HG02840 (cell line): ENCODE data around the gene ARHGAP1.
"Not testable (repeated sequence)": the region's sequence is repeated elsewhere in the genome, so short reads cannot be mapped to it uniquely, and the experiment has no call there.

Source experiments
- ATAC-seq: cut with Tn5 transposase; IDR thresholded peaks from one replicate; pipeline ENCODE4 v1.9.1; 2021; ENCODE audit warnings: mild to moderate bottlenecking, moderate library complexity, moderate number of reproducible peaks; ENCODE audit not compliant: unreplicated experiment, low FRiP score

Gene ARHGAP1

DNA sequence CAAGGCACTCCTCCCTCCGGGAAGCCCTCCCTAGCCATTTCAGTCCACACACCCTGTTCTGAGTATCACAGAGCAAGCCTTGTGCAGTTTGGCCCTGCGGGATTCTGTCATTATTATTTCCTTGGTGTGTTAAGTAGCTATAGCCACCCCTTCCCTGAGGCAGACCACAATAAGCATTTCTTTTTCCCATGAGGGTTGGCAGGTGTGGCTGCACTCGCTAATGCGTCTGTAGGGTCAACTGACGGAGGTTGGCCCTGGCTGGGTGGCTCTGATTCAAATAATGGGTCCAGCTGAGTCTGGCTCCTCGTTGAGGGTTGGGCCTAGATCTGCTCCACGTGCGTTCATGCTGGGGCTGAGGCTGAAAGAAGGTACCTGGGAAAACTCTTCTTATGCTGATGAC is 23.7 kb upstream of the ARHGAP1 start:
- no peak for ATAC-seq

DNA sequence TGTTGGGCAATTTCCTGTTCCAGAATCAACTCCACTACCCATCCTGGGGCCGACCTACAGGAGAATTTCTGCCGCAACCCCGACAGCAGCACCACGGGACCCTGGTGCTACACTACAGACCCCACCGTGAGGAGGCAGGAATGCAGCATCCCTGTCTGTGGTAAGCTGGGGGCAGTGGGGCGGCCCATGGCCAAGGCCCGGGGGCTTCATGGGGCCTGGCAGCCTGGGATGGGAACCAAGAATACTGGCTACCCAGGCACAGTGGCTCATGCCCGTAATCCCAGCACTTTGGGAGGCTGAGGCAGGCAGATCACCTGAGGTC is 22.9 kb upstream of the ARHGAP1 start:
- no peak for ATAC-seq

DNA sequence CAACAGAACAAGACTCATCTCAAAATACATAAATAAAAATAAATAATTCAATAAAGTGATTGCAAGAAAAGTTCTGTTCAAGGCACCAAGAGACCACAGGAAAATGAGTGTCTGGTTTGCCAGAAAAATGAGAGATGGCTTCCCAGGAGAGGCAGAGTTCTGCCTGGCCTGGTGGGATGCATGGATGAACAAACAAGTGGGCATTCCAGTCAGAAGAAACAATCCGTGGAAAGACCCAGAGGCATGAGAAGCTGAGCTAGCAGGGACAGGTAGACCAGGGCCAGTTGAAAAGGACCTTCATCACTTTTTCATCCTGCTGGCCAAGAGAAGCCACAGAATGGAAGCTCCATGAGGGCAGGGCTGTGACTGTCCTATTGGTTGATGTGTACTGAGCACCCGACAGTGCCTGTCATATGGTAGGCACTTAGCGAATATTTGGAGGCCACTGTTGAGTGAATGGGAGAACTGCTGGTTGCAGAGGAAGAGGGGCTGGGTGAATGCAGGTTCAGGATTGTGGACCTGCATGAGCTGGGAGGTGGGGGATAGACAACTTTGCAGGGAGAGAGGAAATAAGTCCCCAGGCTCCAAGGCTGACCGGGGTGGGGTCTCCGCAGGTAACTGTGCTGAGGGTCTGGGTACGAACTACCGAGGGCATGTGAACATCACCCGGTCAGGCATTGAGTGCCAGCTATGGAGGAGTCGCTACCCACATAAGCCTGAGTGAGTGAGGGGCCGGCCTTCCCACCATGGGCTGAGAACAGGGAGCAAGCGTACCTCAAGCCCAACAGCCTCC is 22.3 kb upstream of the ARHGAP1 start:
- ATAC-seq: no peak

DNA sequence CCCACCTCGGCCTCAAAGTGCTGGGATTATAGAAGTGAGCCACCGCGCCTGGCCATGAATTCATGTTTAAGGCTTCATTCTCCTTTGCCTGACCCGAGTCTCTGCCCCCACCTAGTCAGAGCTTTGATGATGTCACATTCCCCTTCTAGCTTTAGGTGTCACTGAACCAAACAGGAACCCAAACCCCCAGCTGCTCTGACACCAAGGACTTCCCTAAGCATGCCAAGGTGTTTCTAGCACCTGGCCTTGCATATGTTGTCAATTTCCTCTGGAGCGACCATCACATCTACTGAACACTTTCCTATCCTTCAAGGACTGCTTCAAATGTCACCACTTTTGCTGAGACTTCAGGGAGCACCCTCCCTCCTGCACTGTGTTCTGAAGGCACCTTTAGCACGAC is 20.9 kb upstream of the ARHGAP1 start:
- no peak for ATAC-seq

DNA sequence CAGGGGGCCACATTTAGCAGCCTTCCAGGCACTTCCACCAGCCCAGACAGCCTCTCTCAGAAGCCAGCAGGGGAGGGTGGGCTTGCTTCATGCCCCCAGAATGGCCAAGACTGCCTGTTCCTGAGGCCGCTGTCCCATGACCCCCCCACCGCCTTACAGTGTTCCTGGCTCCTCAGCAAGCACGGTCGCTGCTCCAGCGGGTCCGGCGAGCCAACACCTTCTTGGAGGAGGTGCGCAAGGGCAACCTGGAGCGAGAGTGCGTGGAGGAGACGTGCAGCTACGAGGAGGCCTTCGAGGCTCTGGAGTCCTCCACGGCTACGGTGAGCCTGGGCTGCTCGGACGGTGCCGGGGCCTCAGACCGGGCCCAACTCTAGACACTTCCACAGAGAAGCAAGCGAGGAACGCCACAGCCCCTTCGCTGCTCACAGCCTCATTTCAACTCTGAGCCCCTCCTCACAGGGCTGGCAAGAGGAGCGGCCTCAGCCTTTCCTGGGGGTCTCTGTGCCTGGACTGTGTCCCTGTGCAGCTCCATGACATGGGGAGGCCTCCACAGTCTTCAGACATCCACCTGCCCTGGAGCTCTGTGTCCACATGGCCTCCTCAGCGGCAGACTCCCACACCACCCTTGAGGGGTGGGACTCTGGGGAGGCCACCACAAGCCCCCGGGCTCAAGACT is 19.3 kb upstream of the ARHGAP1 start:
- ATAC-seq: no peak

DNA sequence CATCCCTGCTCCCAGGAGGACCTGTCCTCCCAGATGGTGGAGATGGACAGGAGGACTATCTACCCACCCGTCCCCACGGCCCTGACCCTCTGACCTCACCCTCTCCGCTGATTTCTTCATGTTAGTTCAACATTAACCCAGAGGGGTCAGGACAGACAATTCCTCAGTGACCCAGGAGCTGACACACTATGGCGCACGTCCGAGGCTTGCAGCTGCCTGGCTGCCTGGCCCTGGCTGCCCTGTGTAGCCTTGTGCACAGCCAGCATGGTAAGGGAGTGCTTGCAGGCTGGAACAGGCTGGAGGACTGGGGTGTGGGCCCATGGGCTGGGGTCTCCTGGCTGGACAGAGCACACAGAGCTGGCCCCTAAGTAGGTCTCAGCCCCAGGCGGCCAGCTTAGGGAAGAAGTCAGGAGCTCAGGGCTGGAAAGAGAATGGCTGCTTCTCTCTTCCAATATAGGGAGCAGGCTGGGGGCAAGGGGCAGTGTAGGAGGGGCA is 18.7 kb upstream of the ARHGAP1 start, which contains the start of gene F2:
TSS of gene F2 (plus strand) at position 166 of the 495 bp plus-strand sequence. CDS start at position 189, 23 bp downstream.
- no peak for ATAC-seq

DNA sequence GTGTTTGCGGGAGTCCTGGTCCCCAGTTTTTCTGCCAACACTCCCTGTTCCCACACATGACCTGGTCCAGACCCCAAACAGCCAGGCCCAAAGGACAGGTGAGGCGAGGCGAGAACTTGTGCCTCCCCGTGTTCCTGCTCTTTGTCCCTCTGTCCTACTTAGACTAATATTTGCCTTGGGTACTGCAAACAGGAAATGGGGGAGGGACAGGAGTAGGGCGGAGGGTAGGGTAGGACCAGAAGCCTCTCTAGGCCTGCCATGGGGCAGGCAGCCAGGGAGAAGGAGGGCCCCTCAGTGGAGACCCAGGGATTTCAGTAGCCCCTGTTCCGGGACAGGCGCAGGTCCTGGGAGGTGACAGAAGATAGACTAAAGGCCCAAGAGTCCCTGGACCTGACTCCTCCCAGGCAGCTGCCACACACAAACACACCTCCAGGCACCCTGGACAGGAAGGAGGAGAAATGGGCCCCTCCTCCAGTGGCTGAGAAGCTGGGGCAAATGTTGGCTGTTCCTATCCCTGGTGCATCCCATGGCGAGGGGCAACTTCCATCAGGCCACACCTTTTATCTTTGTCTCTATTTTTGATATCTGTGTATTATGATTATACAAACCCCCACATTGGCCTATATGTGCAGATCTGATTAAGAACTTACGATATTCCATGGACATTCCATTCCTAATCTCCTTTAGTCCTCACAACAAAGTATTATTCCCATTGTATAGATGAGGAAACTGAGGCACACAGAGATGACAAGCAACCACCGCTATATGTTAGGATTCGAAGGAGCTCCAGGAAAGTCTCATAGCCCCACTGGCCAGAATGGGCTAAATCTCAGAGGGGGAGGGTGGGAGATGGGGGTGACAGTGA is 18.0 kb upstream of the ARHGAP1 start:
- ATAC-seq: no peak

DNA sequence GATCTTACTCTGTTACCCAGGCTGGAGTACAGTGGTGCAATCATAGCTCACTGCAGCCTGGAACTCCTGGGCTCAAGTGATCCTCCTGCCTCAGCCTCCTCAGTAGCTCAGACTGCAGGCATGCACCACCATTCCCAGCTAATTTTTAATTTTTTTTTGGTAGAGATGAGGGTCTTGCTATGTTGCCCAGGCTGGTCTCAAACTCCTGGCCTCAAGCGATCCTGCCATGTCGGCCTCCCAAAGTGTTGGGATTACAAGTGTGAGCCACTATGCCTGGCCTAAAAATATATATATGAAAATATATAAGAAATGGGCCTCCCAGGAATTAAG is 17.4 kb upstream of the ARHGAP1 start:
- not testable (repeated sequence) for ATAC-seq

DNA sequence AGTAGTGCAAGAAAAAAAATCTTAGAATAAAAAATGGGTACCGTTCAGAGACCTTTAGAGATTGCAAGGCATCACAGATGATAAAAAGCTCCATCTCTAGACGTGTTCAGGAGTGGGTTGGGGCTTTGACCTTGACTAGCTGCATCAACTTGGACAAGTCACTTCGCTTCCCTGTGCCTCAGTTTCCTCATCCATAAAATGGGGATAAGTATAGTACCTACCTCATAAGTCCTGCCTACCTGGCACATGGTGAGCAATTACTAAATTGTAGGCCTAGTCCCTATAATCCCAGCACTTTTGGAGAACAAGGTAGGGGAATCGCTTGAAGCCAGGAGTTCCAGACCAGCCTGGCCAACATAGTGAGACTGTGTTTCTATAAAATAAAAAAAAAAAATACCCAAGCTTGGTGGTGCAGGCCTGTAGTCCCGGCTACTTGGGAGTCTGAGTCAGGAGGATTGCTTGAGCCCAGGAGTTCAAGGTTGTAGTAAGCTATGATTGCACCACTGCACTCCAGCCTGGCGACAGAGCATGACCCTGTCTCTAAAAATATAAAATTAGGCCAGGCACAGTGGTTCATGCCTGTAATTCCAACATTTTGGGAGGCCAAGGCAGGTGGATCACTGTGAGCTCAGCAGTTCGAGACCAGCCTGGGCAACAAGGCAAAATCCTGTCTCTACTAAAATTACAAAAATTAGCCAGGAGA is 12.6 kb upstream of the ARHGAP1 start:
- ATAC-seq: no peak

DNA sequence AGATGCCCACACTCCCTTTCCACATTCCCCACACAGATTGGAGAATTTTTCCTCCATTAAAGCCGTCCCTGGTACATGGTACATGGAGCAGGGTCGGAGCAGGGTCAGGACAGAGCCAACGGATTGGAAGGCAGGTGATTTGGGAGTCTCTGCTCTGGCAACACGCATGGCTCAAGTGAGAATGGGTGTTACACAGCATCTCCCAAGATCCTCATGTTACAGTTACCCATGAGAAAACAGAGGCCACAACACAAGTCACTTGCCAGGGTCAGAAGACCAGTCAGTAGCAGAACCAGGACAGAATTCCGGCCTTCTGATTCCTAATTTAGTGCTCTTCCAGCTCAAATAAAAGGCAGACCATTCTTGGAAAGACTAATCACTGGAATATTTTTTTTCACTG is 10.9 kb upstream of the ARHGAP1 start:
- ATAC-seq: no peak

DNA sequence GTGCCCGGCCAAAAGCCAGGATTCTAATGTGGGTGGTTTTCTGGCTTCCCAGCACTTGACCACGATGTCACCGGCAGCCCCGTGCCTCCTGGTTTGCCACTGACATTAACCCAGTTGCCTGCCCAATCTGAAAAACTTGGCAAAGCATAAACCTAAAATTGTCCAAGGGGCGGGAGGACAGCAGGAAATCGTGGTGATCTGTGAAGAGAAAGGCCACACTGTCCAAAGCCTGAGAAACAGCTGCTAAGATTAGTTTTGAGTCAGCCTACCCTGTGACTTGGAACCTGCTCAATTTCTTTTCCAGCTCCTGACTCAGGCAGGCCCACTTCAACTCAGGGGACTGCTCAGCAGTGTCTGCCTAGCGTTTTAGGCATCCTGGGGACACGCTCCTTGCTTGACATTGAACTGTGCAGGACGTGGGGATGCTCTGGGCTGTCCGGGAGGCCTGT is 10.4 kb upstream of the ARHGAP1 start:
- no peak for ATAC-seq

DNA sequence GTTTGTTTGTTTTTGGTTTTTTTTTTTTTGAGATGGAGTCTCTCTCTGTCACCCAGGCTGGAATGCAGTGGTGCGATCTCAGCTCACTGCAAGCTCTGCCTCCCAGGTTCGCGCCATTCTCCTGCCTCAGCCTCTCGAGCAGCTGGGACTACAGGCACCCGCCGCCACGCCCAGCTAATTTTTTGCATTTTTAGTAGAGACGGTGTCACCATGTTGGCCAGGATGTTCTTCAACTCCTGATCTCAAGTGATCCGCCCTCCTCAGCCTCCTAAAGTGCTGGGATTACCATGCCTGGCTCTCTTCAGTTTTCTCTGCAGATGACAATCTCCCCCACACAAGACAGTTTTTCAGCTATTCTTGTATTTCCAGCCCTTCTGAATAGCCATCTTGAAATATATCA is 8.9 kb upstream of the ARHGAP1 start:
- ATAC-seq: not testable (repeated sequence)

DNA sequence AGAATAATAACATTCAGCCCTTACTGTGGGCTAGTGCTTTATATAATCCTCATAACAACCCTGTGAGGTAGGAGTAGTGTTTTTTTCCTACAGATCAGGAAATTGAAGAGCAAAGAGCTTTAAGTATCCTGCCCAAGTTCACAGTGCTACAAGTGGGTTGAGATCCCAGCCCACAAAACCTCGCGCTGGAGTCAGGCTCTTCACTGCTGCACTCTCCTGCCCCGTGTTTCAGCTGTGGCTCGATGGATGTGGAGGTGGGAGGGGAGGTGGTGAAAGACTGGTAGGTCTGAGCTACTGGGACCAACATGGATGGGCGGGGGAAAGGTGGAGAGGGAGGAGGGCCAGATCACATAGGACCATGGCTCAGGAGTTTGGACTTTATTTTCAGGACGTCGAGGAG is 6.5 kb upstream of the ARHGAP1 start:
- no peak for ATAC-seq

DNA sequence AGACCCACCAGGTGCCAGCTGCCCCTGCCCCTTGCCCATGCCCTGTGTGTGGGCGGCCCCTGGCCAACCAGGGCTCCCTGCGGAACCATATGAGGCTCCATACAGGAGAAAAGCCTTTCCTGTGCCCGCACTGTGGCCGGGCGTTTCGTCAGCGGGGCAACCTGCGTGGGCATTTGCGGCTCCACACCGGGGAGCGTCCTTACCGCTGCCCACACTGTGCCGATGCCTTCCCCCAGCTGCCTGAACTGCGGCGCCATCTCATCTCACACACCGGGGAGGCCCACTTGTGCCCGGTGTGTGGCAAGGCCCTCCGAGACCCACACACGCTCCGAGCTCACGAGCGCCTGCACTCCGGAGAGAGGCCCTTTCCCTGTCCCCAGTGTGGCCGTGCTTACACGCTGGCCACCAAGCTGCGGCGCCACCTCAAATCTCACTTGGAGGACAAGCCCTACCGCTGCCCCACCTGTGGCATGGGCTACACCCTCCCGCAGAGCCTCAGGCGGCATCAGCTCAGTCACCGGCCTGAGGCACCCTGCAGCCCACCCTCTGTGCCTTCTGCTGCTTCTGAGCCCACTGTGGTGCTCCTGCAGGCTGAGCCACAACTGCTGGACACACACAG is 4.8 kb upstream of the ARHGAP1 start:
- no peak for ATAC-seq

DNA sequence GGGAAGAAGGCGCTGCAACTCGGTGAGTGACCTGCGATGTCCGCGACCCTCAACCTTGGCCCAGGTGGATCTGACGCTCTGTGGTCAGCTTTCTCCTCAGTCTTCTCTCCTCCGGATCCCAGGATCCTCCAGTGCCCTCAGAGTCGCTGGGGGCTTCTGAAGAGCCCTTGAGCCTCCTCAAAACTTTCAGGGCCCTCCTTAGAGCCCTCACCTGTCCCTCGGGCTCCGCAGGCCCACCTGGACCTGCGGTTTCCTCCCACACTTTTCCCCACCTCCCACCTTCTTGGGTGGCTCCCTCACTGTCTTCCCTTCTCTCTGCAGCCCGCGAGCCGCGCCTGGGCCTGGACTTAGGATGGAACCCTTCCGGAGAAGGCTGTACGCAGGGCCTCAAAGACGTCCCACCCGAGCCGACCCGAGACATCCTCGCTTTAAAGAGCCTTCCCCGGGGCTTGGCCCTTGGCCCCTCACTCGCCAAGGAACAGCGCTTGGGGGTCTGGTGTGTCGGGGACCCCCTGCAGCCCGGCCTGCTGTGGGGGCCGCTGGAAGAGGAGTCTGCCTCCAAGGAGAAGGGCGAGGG is 747 bp upstream of the ARHGAP1 start:
- ATAC-seq: no peak

DNA sequence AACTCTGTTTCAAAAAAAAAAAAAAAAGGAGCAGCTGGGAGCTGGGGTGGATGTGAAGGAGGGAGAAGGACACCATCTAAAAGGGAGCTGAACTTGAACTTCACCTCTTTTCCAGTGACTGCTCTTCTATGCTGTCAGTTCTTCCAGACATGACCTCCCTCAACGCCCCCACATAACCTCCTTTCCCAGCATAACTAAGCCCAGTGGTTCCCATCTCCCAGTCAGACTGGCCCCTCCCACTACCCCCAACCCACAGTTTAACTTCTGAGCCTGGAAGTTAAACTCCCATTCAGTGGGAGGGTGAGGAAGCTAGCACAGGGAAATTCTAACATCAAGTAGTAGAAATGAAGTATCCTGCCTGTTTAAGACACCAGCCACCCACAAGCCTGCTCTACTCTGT is 1.8 kb downstream of the ARHGAP1 start:
- no peak for ATAC-seq

DNA sequence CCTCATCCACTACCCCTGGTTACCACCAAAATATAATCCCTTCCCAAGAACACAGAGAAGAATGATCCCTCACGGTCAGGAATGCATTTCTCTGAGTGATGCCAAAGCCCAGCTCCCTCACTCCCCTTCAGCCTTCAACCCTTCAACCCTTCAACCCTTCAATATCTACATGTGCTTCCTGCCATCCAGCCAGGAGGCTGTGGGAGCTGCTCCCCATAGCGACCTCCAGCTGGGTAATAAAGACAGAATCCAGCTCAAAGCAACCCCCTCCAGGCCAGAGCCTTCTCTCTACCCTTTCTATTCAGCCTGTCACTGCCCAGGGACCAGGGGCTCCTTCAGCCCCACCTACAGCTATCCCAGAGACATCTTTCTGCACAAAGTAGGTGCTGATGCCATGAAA is 2.7 kb downstream of the ARHGAP1 start:
- no peak for ATAC-seq

DNA sequence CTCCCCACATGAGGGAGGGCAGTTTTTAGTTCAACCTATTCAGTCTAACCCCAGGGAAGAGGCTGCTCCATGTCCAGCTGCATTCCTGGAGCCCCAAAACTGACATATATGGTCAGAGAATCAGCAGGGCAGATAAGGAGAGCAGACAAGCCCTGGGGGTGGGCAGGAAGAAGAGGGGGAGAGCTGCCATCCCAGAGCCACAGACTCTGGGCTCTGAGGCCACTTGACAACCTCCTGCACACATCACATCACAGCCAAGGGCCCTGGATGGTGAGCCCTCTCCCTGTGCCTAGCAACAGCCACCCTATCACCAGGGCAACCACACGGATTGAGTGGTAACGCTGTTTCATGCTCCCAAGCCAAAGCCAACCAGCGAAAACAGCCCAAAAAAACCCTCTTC is 3.1 kb downstream of the ARHGAP1 start:
- ATAC-seq: no peak

DNA sequence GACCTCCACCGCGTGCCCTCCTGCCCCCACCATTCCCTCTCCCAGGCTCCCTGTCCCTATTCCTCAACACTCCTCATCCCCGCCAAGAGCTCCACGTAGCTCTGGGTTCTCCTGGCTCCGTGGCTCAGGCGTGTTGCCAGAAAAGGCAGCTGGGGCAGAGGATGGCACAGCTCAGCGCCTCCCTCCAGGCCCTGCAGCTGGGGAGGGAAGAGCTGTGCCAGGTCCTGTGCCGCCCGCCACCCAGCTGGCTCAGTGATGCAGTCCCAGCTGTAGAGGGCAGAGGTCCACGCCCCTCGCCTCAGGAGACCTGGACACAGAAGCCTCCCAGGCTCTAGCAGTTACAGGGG is 4.2 kb downstream of the ARHGAP1 start:
- no peak for ATAC-seq
